SK-N-SH (cell line): ENCODE measurements around the gene ERVMER34-1. TPM values are rescaled to one million over a fixed set of nuclear protein-coding genes. Genes with fewer than 3 reads are reported as not detected.

Source experiments
- CTCF ChIA-PET: fragments of 300-600, 350-600 bp; formaldehyde crosslinking; extraction: SDS; loops from one replicate; lab custom pipeline; 2021; lab: Yijun Ruan, JAX
- POLR2A ChIA-PET: fragments of 350-600 bp; sonication (Branson Sonifier 250); formaldehyde crosslinking; extraction: SDS; loops from one replicate; lab custom pipeline; 2020; ENCODE audit warnings: antibody characterized with exemption, inconsistent platforms; lab: Yijun Ruan, JAX
- DNase-seq: peaks from one replicate; pipeline ENCODE4 v3.0.0; 2012
- H2AFZ ChIP-seq: fragments of 200-600 bp; sonication (generic); 2 replicates; pipeline ENCODE4 v1.8.1; 2016; ENCODE audit warnings: antibody characterized with exemption, mild to moderate bottlenecking, low read depth
- H3F3A ChIP-seq: fragments of 200-600 bp; sonication (generic); replicated peaks from 2 replicates; pipeline ENCODE3; 2016; ENCODE audit warnings: antibody characterized with exemption, mild to moderate bottlenecking; ENCODE audit not compliant: insufficient read depth
- H3K27ac ChIP-seq, 2 experiments: fragments of 200-500 bp in 1 of 2; fragments of 200-600 bp in 1 of 2; sonication (Bioruptor generic) in 1 of 2; sonication (generic), shearing (Covaris generic) in 1 of 2; 2 replicates each; pipeline versions ENCODE4 v1.5.1 to v1.6.1; 2014 to 2016; ENCODE audit warnings: low read depth in 2 of 2, inconsistent platforms in 1 of 2, low read length in 1 of 2, mild to moderate bottlenecking in 1 of 2, mixed read lengths in 1 of 2
- H3K27me3 ChIP-seq: fragments of 200-600 bp; sonication (generic), shearing (Covaris generic); 2 replicates; pipeline ENCODE4 v1.6.1; 2016; ENCODE audit warnings: mixed run types; ENCODE audit not compliant: insufficient read depth
- H3K36me3 ChIP-seq, 2 experiments: fragments of 200-500 bp in 1 of 2; fragments of 200-600 bp in 1 of 2; sonication (Bioruptor generic) in 1 of 2; sonication (generic) in 1 of 2; replicated peaks in 1 of 2; 2 replicates each; pipeline versions ENCODE3 to v1.5.1; 2014 to 2016; ENCODE audit warnings: low read length in 1 of 2, mild to moderate bottlenecking in 1 of 2; ENCODE audit not compliant: insufficient read depth in 2 of 2, control insufficient read depth in 1 of 2
- H3K4me1 ChIP-seq, 2 experiments: fragments of 200-500 bp in 1 of 2; fragments of 200-600 bp in 1 of 2; sonication (Bioruptor generic) in 1 of 2; sonication (generic), shearing (Covaris generic) in 1 of 2; 2 replicates each; pipeline versions ENCODE4 v1.5.1 to v1.6.1; 2014 to 2016; ENCODE audit warnings: low read depth in 1 of 2, low read length in 1 of 2, mixed run types in 1 of 2; ENCODE audit not compliant: insufficient read depth in 2 of 2, control insufficient read depth in 1 of 2
- H3K4me2 ChIP-seq: fragments of 200-600 bp; sonication (generic), shearing (Covaris generic); 2 replicates; pipeline ENCODE4 v1.6.1; 2017; ENCODE audit warnings: mixed run types
- H3K4me3 ChIP-seq, 2 experiments: fragments of 200-500 bp in 1 of 2; fragments of 200-600 bp in 1 of 2; sonication (Bioruptor generic) in 1 of 2; sonication (generic), shearing (Covaris generic) in 1 of 2; 2 replicates each; pipeline versions ENCODE4 v1.5.1 to v1.8.1; 2014 to 2016; ENCODE audit warnings: low read depth in 2 of 2, inconsistent platforms in 1 of 2, low read length in 1 of 2, mild to moderate bottlenecking in 1 of 2, mixed read lengths in 1 of 2, moderate library complexity in 1 of 2
- H3K79me2 ChIP-seq: fragments of 200-600 bp; sonication (generic); 2 replicates; pipeline ENCODE4 v1.8.1; 2017; ENCODE audit warnings: mild to moderate bottlenecking; ENCODE audit not compliant: insufficient read depth
- H3K9ac ChIP-seq: fragments of 200-600 bp; sonication (generic); 2 replicates; pipeline ENCODE4 v1.6.1; 2017; ENCODE audit warnings: mixed run types
- H3K9me2 ChIP-seq: fragments of 200-600 bp; sonication (generic); 2 replicates; pipeline ENCODE4 v1.6.1; 2017; ENCODE audit warnings: mixed run types
- H3K9me3 ChIP-seq: fragments of 200-600 bp; sonication (generic); 2 replicates; pipeline ENCODE4 v1.6.1; 2017; ENCODE audit warnings: mixed run types, mild to moderate bottlenecking, moderate library complexity
- H4K20me1 ChIP-seq: fragments of 200-600 bp; sonication (generic); 2 replicates; pipeline ENCODE4 v1.6.1; 2017; ENCODE audit warnings: mild to moderate bottlenecking, mixed run types; ENCODE audit not compliant: insufficient read depth
- ELF1 ChIP-seq: IDR thresholded peaks from 2 replicates; pipeline ENCODE4 v1.4.0; 2012
- EP300 ChIP-seq, 2 experiments: IDR thresholded peaks; 2 replicates each; pipeline versions ENCODE4 v1.4.0 to v1.6.1; 2012; ENCODE audit warnings: borderline replicate concordance in 1 of 2, low read depth in 1 of 2, low read length in 1 of 2
- EZH2phosphoT487 ChIP-seq: fragments of 200-600 bp; sonication (generic); IDR thresholded peaks from 2 replicates; pipeline ENCODE4 v1.6.1; 2017; ENCODE audit warnings: low read depth, mixed run types, mild to moderate bottlenecking, antibody characterized with exemption, moderate library complexity, borderline replicate concordance
- FOXJ3 ChIP-seq: sonication (generic); formaldehyde crosslinking; IDR thresholded peaks from 2 replicates; pipeline ENCODE4 v1.5.1; 2020; ENCODE audit warnings: mild to moderate bottlenecking, missing genetic modification reagents
- FOXM1 ChIP-seq: IDR thresholded peaks from 2 replicates; pipeline ENCODE4 v1.4.0; 2012; ENCODE audit warnings: low read depth, mild to moderate bottlenecking
- GABPA ChIP-seq: IDR thresholded peaks from 2 replicates; pipeline ENCODE4 v1.4.0; 2012; ENCODE audit warnings: low read depth, mild to moderate bottlenecking
- JUND ChIP-seq: IDR thresholded peaks from 2 replicates; pipeline ENCODE4 v1.4.0; 2012
- MEF2A ChIP-seq: IDR thresholded peaks from 2 replicates; pipeline ENCODE4 v1.4.0; 2012; ENCODE audit warnings: low read depth, borderline replicate concordance
- MXI1 ChIP-seq: IDR thresholded peaks from 2 replicates; pipeline ENCODE4 v1.6.1; 2012; ENCODE audit warnings: mild to moderate bottlenecking, low read depth, low read length, improper control_type of control experiment
- NFIC ChIP-seq: IDR thresholded peaks from 2 replicates; pipeline ENCODE4 v1.4.0; 2012; ENCODE audit warnings: borderline replicate concordance
- NRF1 ChIP-seq: IDR thresholded peaks from 2 replicates; pipeline ENCODE4 v1.6.1; 2012; ENCODE audit warnings: low read depth, mild to moderate bottlenecking, low read length
- POLR2AphosphoS5 ChIP-seq: IDR thresholded peaks from 2 replicates; pipeline ENCODE4 v1.6.1; 2012; ENCODE audit warnings: low read depth, low read length
- RAD21 ChIP-seq: IDR thresholded peaks from 2 replicates; pipeline ENCODE4 v1.6.1; 2012; ENCODE audit warnings: mild to moderate bottlenecking, low read length
- RFX5 ChIP-seq: IDR thresholded peaks from 2 replicates; pipeline ENCODE4 v1.6.1; 2012; ENCODE audit warnings: mild to moderate bottlenecking, improper control_type of control experiment, low read length
- RXRA ChIP-seq: IDR thresholded peaks from 2 replicates; pipeline ENCODE4 v1.4.0; 2012; ENCODE audit warnings: low read depth, mild to moderate bottlenecking, borderline replicate concordance
- SMC3 ChIP-seq: IDR thresholded peaks from 2 replicates; pipeline ENCODE4 v1.6.1; 2012; ENCODE audit warnings: low read depth, low read length, improper control_type of control experiment
- YY1 ChIP-seq: IDR thresholded peaks from 2 replicates; pipeline ENCODE4 v1.4.0; 2012; ENCODE audit warnings: low read depth, mild to moderate bottlenecking
- WGBS: methylation state at CpG from one replicate; pipeline ENCODE4 v1.1.6; 2017; ENCODE audit warnings: low lambda C conversion rate; 5-methylcytosine and 5-hydroxymethylcytosine counted together
- polyA plus RNA-seq, 3 experiments: library from polyadenylated mRNA; depleted of rRNA; stranded (reverse); fragments of >200 nt; gene quantifications; 2 replicates each; pipeline ENCODE4 v1.2.3, GENCODE V29; 2012
- TF ChIP-seq, protein P1 (sequence below): IDR thresholded peaks from 2 replicates; pipeline ENCODE4 v1.4.0; 2012; ENCODE audit warnings: low read depth, borderline replicate concordance
- TF ChIP-seq, protein P2 (sequence below): IDR thresholded peaks from 2 replicates; pipeline ENCODE4; 2012
- TF ChIP-seq, protein P3 (sequence below): IDR thresholded peaks from 2 replicates; pipeline ENCODE4 v1.4.0; 2012; ENCODE audit warnings: low read depth, borderline replicate concordance
- TF ChIP-seq, protein P4 (sequence below): fragments of 200-600 bp; sonication (generic); IDR thresholded peaks from 2 replicates; pipeline ENCODE4 v1.6.1; 2017; ENCODE audit warnings: antibody characterized with exemption, mild to moderate bottlenecking, moderate library complexity
- TF ChIP-seq, protein P5 (sequence below): IDR thresholded peaks from 2 replicates; pipeline ENCODE4 v1.6.1; 2012; ENCODE audit warnings: mild to moderate bottlenecking, low read depth, low read length, moderate library complexity
- TF ChIP-seq, protein P6 (sequence below): IDR thresholded peaks from 2 replicates; pipeline ENCODE4 v1.4.0; 2012; ENCODE audit warnings: low read depth

ERVMER34-1 gene
- polyA plus RNA-seq, 1 of the 3 experiments (the other 2 are of a cell fraction) = 0.05 TPM

DNA sequence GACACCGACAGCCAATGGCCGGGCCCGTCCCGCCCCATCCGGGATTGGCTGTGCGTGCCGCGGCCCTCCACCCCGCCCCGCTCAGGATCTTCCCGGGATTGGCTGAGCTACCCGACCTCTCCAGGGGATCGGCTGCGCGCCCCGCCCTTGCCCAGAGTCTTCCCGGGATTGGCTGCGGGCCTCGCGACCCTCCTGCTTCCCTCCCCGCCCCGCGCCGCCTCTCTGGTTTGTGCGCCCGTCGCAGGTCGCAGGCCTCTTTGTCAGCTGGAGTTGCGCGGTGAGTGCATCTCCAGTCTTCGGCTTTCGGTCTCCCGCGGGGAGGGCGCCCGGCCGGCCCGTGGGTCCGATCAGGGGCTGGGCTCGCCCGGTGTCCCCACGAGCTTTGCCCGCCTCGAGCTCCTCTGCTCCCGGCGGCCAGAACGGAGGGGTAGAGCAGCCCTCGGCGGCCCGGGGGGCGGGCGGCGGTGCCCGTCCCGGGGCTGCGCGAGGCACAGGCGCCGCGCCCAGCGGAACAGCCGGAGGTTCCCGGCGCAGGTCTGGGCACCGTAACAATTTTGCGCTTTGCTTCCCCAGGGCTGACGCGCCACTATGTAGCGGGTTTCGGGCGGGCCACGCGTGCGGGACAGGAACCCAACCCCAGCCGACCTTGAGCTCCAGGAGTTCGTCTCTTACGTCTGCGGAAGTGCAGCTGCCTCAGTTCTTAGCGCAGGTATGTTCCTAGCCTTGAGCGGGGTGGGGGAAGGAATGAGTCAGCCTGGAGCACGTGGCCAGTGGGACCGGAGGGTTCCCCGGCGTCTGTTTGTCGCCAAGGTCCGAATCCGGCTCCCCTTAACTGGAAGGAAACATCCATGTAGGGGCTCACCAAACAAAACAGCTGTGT, 38.7 kb downstream of the ERVMER34-1 start:
- CTCF ChIA-PET = interaction anchor here (0.6 to 4.3 kb wide), 9 partner anchors 16 to 478 kb away, joined by 3 to 26 read pairs (median 6); no protein-coding TSS in a partner anchor
- Histone ChIP-seq H3K9me3 (no peaks in the 10 kb centered on the region), H3K27ac (peak overlapping the region; percentile 34 to 85; a peak in 3 of 4 replicates), H3K4me1 (peaks cover 10 to 33% of the 10 kb centered on the region in 2 experiments; a peak in 2 of 4 replicates), H3K79me2 (peaks cover 26% of the 10 kb centered on the region), H3K4me2 (peak overlapping the region; percentile 95), H2AFZ (peak overlapping the region; percentile 80), H3K36me3 (peaks cover 30 to 33% of the 10 kb centered on the region in 2 experiments), H4K20me1 (no peaks in the 10 kb centered on the region), H3F3A (peaks cover 9% of the 10 kb centered on the region), H3K4me3 (peak overlapping the region; percentile 89), H3K9me2 (no peaks in the 10 kb centered on the region), H3K9ac (peak overlapping the region; percentile 86), H3K27me3 (no peaks in the 10 kb centered on the region)
- DNase-seq = peak; percentile 98
- POLR2A ChIA-PET = interaction anchor here (0.5 to 3.2 kb wide), 29 partner anchors 9 to 1517 kb away, joined by 3 to 54 read pairs (median 3); partner anchors contain the start of genes PDGFRA and USP46
- WGBS = 0% methylated on average over 8 of the region's 87 CpGs
- peak; percentile 48 for TF ChIP-seq RFX5
- peak; percentile 66 for TF ChIP-seq MXI1
- peak; percentile 55 for TF ChIP-seq NRF1
- TF ChIP-seq, protein P1, sequence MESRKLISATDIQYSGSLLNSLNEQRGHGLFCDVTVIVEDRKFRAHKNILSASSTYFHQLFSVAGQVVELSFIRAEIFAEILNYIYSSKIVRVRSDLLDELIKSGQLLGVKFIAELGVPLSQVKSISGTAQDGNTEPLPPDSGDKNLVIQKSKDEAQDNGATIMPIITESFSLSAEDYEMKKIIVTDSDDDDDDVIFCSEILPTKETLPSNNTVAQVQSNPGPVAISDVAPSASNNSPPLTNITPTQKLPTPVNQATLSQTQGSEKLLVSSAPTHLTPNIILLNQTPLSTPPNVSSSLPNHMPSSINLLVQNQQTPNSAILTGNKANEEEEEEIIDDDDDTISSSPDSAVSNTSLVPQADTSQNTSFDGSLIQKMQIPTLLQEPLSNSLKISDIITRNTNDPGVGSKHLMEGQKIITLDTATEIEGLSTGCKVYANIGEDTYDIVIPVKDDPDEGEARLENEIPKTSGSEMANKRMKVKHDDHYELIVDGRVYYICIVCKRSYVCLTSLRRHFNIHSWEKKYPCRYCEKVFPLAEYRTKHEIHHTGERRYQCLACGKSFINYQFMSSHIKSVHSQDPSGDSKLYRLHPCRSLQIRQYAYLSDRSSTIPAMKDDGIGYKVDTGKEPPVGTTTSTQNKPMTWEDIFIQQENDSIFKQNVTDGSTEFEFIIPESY = no peak
- TF ChIP-seq, protein P2, sequence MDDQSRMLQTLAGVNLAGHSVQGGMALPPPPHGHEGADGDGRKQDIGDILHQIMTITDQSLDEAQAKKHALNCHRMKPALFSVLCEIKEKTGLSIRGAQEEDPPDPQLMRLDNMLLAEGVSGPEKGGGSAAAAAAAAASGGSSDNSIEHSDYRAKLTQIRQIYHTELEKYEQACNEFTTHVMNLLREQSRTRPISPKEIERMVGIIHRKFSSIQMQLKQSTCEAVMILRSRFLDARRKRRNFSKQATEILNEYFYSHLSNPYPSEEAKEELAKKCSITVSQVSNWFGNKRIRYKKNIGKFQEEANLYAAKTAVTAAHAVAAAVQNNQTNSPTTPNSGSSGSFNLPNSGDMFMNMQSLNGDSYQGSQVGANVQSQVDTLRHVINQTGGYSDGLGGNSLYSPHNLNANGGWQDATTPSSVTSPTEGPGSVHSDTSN = no peak
- no peak for TF ChIP-seq MEF2A
- no peak for TF ChIP-seq NFIC
- no peak for TF ChIP-seq RXRA
- TF ChIP-seq, protein P3, sequence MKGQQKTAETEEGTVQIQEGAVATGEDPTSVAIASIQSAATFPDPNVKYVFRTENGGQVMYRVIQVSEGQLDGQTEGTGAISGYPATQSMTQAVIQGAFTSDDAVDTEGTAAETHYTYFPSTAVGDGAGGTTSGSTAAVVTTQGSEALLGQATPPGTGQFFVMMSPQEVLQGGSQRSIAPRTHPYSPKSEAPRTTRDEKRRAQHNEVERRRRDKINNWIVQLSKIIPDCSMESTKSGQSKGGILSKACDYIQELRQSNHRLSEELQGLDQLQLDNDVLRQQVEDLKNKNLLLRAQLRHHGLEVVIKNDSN = peak; percentile 72; the same call in 1 of the 2 replicates
- TF ChIP-seq, protein P4, sequence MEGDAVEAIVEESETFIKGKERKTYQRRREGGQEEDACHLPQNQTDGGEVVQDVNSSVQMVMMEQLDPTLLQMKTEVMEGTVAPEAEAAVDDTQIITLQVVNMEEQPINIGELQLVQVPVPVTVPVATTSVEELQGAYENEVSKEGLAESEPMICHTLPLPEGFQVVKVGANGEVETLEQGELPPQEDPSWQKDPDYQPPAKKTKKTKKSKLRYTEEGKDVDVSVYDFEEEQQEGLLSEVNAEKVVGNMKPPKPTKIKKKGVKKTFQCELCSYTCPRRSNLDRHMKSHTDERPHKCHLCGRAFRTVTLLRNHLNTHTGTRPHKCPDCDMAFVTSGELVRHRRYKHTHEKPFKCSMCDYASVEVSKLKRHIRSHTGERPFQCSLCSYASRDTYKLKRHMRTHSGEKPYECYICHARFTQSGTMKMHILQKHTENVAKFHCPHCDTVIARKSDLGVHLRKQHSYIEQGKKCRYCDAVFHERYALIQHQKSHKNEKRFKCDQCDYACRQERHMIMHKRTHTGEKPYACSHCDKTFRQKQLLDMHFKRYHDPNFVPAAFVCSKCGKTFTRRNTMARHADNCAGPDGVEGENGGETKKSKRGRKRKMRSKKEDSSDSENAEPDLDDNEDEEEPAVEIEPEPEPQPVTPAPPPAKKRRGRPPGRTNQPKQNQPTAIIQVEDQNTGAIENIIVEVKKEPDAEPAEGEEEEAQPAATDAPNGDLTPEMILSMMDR = no peak
- TF ChIP-seq, protein P5, sequence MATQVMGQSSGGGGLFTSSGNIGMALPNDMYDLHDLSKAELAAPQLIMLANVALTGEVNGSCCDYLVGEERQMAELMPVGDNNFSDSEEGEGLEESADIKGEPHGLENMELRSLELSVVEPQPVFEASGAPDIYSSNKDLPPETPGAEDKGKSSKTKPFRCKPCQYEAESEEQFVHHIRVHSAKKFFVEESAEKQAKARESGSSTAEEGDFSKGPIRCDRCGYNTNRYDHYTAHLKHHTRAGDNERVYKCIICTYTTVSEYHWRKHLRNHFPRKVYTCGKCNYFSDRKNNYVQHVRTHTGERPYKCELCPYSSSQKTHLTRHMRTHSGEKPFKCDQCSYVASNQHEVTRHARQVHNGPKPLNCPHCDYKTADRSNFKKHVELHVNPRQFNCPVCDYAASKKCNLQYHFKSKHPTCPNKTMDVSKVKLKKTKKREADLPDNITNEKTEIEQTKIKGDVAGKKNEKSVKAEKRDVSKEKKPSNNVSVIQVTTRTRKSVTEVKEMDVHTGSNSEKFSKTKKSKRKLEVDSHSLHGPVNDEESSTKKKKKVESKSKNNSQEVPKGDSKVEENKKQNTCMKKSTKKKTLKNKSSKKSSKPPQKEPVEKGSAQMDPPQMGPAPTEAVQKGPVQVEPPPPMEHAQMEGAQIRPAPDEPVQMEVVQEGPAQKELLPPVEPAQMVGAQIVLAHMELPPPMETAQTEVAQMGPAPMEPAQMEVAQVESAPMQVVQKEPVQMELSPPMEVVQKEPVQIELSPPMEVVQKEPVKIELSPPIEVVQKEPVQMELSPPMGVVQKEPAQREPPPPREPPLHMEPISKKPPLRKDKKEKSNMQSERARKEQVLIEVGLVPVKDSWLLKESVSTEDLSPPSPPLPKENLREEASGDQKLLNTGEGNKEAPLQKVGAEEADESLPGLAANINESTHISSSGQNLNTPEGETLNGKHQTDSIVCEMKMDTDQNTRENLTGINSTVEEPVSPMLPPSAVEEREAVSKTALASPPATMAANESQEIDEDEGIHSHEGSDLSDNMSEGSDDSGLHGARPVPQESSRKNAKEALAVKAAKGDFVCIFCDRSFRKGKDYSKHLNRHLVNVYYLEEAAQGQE = no peak
- TF ChIP-seq, protein P6, sequence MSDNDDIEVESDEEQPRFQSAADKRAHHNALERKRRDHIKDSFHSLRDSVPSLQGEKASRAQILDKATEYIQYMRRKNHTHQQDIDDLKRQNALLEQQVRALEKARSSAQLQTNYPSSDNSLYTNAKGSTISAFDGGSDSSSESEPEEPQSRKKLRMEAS = peak; percentile 92
- no peak for TF ChIP-seq RAD21
- TF ChIP-seq FOXM1 = no peak
- TF ChIP-seq EP300 (IDR thresholded peaks at IDR 0.05; ENCODE audit: borderline replicate concordance in 1 of 2, low read depth in 1 of 2, low read length in 1 of 2) = no peak
- no peak for TF ChIP-seq FOXJ3
- no peak for TF ChIP-seq SMC3
- 0 out of 2 replicates have a peak, but pooled peaks have one; percentile 3 for TF ChIP-seq YY1
- no peak for TF ChIP-seq EZH2phosphoT487
- TF ChIP-seq ELF1 = 0 out of 2 replicates have a peak, but pooled peaks have one; percentile 33
- TF ChIP-seq POLR2AphosphoS5 = peak; percentile 98
- 0 out of 2 replicates have a peak, but pooled peaks have one; percentile 32 for TF ChIP-seq JUND
- TF ChIP-seq GABPA = no peak
